GM12878 (cell line): ENCODE measurements around the gene IRAK2. TPM values are rescaled to one million over a fixed set of nuclear protein-coding genes. Genes with fewer than 3 reads are reported as not detected.

Experiments used
- ATAC-seq: fragments of 200-7000 bp; cut with Tn5 transposase; 3 replicates; pipeline ENCODE4 v1.9.1; 2020; ENCODE audit warnings: mild to moderate bottlenecking, moderate library complexity
- BruUV-seq: library from RNA; stranded (reverse); fragments of 400-500 nt; replicated peaks from 2 replicates; lab custom pipeline; 2021; lab: Mats Ljungman, UMichigan
- CTCF ChIA-PET: fragments of 300-600 bp; sonication (Branson Sonifier 250); formaldehyde crosslinking; extraction: SDS; loops from one replicate; lab custom pipeline; 2021; ENCODE audit warnings: inconsistent platforms; lab: Yijun Ruan, JAX
- POLR2A ChIA-PET: fragments of 350-600 bp; formaldehyde crosslinking; extraction: SDS; loops from one replicate; lab custom pipeline; 2021; ENCODE audit warnings: inconsistent platforms; lab: Charles Lee
- RAD21 ChIA-PET: fragments of 300-600 bp; sonication (Branson Sonifier 250); formaldehyde crosslinking; loops from one replicate; lab custom pipeline; 2023; ENCODE audit warnings: antibody characterized with exemption; ENCODE audit not compliant: unreplicated experiment; lab: Charles Lee
- SMC1A ChIA-PET: fragments of 300-600 bp; sonication (Branson Sonifier 250); formaldehyde crosslinking; loops from one replicate; lab custom pipeline; 2023; ENCODE audit not compliant: unreplicated experiment, uncharacterized antibody; lab: Charles Lee
- DNase-seq: peaks from one replicate; pipeline ENCODE4 v3.0.0-alpha.2; 2011; ENCODE audit warnings: low read depth, low spot score
- FAIRE-seq: peaks from 3 replicates; lab custom pipeline; 2011; peaks lifted over from hg19 to GRCh38; lab: Jason Lieb, UNC
- H2AFZ ChIP-seq: 2 replicates; pipeline ENCODE4 v1.6.0; 2011; ENCODE audit warnings: low read depth, low read length, control low read depth; ENCODE audit not compliant: control insufficient read depth
- H3K27ac ChIP-seq: 2 replicates; pipeline ENCODE4 v1.5.1; 2011; ENCODE audit warnings: control low read depth; ENCODE audit not compliant: control insufficient read depth, insufficient read depth
- H3K27me3 ChIP-seq, 2 experiments: replicated peaks in 1 of 2; 2 replicates each; pipeline versions ENCODE4 v1.6.0 to v1.6.1; 2011; ENCODE audit warnings: low read length in 1 of 2; ENCODE audit not compliant: control insufficient read depth in 2 of 2, insufficient read depth in 2 of 2
- H3K36me3 ChIP-seq, 2 experiments: 2 replicates each; pipeline ENCODE4 v1.5.1; 2011; ENCODE audit warnings: low read length in 1 of 2; ENCODE audit not compliant: control insufficient read depth in 2 of 2, insufficient read depth in 2 of 2
- H3K4me1 ChIP-seq: 2 replicates; pipeline ENCODE4 v1.6.1; 2011; ENCODE audit warnings: mild to moderate bottlenecking, low read length, moderate library complexity, mixed read lengths; ENCODE audit not compliant: control insufficient read depth, insufficient read depth
- H3K4me2 ChIP-seq: 2 replicates; pipeline ENCODE4 v1.6.0; 2011; ENCODE audit warnings: control low read depth; ENCODE audit not compliant: control insufficient read depth, insufficient read depth
- H3K4me3 ChIP-seq: fragments of 200-600 bp; sonication (generic); 2 replicates; pipeline ENCODE4 v1.5.1; 2016
- H3K79me2 ChIP-seq: 2 replicates; pipeline ENCODE4 v1.6.0; 2011; ENCODE audit warnings: low read length; ENCODE audit not compliant: control insufficient read depth, insufficient read depth
- H3K9ac ChIP-seq: 2 replicates; pipeline ENCODE4 v1.8.0; 2011; ENCODE audit warnings: low read length, control low read depth, mixed read lengths; ENCODE audit not compliant: control insufficient read depth, insufficient read depth
- H3K9me3 ChIP-seq: replicated peaks from 3 replicates; pipeline ENCODE4 v1.5.1; 2011; ENCODE audit warnings: mild to moderate bottlenecking, low read length; ENCODE audit not compliant: control insufficient read depth, insufficient read depth
- H4K20me1 ChIP-seq: 2 replicates; pipeline ENCODE4 v1.6.0; 2011; ENCODE audit not compliant: control insufficient read depth, insufficient read depth
- EED ChIP-seq: sonication (generic); IDR thresholded peaks from 2 replicates; pipeline ENCODE4 v1.6.1; 2016; ENCODE audit warnings: antibody characterized with exemption, low read depth
- NBN ChIP-seq: fragments of 450-650 bp; IDR thresholded peaks from 2 replicates; pipeline ENCODE4 v1.6.1; 2016
- SMC3 ChIP-seq: IDR thresholded peaks from 2 replicates; pipeline ENCODE4 v1.6.1; 2011; ENCODE audit warnings: low read length, improper control_type of control experiment, borderline replicate concordance
- WGBS: methylation state at CpG from one replicate; pipeline ENCODE4 v1.1.6; 2016; ENCODE audit warnings: low lambda C conversion rate; ENCODE audit not compliant: insufficient replicate concordance, insufficient coverage; ENCODE audit errors: missing lambda C conversion rate; 5-methylcytosine and 5-hydroxymethylcytosine counted together
- in situ Hi-C: fragments of 300-500 bp; cut with MboI; formaldehyde crosslinking; loops from 9 replicates; pipeline ENCODE4 v1.14.3; 2018; ENCODE audit warnings: mixed read lengths
- intact Hi-C: fragments of 100-400 bp; cut with micrococcal nuclease; formaldehyde crosslinking; loops from one replicate; pipeline ENCODE4 v1.14.2; 2022; ENCODE audit not compliant: unreplicated experiment
- polyA plus RNA-seq, 11 experiments: library from polyadenylated mRNA; depleted of rRNA in 4 of 11; unstranded in 6 of 11; stranded (reverse) in 5 of 11; fragments of >200 nt; fragmentation: Nextera tagmentation in 4 of 11; fragmentation: Illumina TruSeq in 1 of 11; extraction: Ambion mirVana in 4 of 11; extraction: Trizol in 1 of 11; gene quantifications; 1 replicate in 1 of 11; 2 replicates in 10 of 11; pipeline versions ENCODE4 v1.2.1 to v1.2.3, GENCODE V29; 2011 to 2016; ENCODE audit warnings: inconsistent platforms in 2 of 11, missing spikeins in 2 of 11, low read depth in 1 of 11
- total RNA-seq, 4 experiments: library from RNA; depleted of rRNA in 3 of 4; stranded (reverse); fragments of >200 nt in 3 of 4; fragmentation: Illumina TruSeq in 1 of 4; extraction: Trizol in 1 of 4; gene quantifications; 2 replicates each; pipeline versions ENCODE4 v1.2.1 to v1.2.3, GENCODE V29; 2013 to 2021
- TF ChIP-seq, protein P1 (sequence below): fragments of 450-650 bp; formaldehyde crosslinking; IDR thresholded peaks from 2 replicates; pipeline ENCODE4 v1.4.0; 2020; ENCODE audit warnings: mild to moderate bottlenecking, moderate library complexity
- TF ChIP-seq, protein P2 (sequence below): IDR thresholded peaks from 2 replicates; pipeline ENCODE4 v1.6.1; 2011; ENCODE audit warnings: low read depth, mild to moderate bottlenecking, low read length, moderate library complexity, borderline replicate concordance; ENCODE audit errors: extremely low read depth
- TF ChIP-seq, protein P3 (sequence below), 3 experiments: IDR thresholded peaks in 2 of 3; conservative IDR thresholded peaks in 1 of 3; 2 replicates each; pipeline ENCODE4 v1.5.1; 2011; ENCODE audit warnings: low read depth in 3 of 3, low read length in 3 of 3, mild to moderate bottlenecking in 3 of 3, control low read depth in 2 of 3, moderate library complexity in 2 of 3, inconsistent platforms in 1 of 3, mixed read lengths in 1 of 3; ENCODE audit not compliant: control insufficient read depth in 2 of 3, insufficient read depth in 1 of 3; ENCODE audit errors: extremely low read depth in 1 of 3

IRAK2 gene
- total and polyA plus RNA-seq, 10 of the 15 experiments (the other 5 are each of a cell fraction or from before 2014, with no cell fraction given) = 0.48 to 5.7 (median 4.5) TPM

DNA sequence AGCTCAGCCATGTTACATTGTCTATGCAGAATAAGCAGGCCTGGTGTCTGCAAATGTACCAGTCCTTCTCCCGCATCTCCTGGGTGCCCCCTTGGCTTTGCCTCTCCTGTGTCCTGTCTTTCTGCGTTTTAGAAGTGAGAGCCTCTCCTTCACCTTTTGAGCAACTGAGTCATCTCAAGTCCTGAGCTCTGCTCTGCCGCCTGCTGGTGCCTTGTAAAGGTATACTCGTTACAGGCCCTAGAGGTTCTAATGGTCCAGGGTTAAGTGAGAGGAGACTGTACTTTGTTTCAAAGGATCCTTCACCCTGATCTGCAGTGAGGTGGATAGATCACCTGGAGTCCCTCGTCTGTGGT is 115.4 kb downstream of the IRAK2 start:
- in situ Hi-C loops = no loop called here
- intact Hi-C loops = no loop called here
- peaks cover 7% of the 10 kb centered on the region; the same call in 1 of the 2 replicates for H3K4me1 ChIP-seq
- H3K9me3 ChIP-seq = no peaks in the 10 kb centered on the region
- H3K27me3 ChIP-seq = no peaks in the 10 kb centered on the region
- TF ChIP-seq, protein P1, sequence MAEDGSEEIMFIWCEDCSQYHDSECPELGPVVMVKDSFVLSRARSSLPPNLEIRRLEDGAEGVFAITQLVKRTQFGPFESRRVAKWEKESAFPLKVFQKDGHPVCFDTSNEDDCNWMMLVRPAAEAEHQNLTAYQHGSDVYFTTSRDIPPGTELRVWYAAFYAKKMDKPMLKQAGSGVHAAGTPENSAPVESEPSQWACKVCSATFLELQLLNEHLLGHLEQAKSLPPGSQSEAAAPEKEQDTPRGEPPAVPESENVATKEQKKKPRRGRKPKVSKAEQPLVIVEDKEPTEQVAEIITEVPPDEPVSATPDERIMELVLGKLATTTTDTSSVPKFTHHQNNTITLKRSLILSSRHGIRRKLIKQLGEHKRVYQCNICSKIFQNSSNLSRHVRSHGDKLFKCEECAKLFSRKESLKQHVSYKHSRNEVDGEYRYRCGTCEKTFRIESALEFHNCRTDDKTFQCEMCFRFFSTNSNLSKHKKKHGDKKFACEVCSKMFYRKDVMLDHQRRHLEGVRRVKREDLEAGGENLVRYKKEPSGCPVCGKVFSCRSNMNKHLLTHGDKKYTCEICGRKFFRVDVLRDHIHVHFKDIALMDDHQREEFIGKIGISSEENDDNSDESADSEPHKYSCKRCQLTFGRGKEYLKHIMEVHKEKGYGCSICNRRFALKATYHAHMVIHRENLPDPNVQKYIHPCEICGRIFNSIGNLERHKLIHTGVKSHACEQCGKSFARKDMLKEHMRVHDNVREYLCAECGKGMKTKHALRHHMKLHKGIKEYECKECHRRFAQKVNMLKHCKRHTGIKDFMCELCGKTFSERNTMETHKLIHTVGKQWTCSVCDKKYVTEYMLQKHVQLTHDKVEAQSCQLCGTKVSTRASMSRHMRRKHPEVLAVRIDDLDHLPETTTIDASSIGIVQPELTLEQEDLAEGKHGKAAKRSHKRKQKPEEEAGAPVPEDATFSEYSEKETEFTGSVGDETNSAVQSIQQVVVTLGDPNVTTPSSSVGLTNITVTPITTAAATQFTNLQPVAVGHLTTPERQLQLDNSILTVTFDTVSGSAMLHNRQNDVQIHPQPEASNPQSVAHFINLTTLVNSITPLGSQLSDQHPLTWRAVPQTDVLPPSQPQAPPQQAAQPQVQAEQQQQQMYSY (CRISPR knock-in tag) = no peak
- TF ChIP-seq EED (no peak), NBN (no peak), SMC3 (peak; percentile 18; the same call in 1 of the 2 replicates)
- TF ChIP-seq, protein P2, sequence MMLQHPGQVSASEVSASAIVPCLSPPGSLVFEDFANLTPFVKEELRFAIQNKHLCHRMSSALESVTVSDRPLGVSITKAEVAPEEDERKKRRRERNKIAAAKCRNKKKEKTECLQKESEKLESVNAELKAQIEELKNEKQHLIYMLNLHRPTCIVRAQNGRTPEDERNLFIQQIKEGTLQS = no peak
- TF ChIP-seq, protein P3, sequence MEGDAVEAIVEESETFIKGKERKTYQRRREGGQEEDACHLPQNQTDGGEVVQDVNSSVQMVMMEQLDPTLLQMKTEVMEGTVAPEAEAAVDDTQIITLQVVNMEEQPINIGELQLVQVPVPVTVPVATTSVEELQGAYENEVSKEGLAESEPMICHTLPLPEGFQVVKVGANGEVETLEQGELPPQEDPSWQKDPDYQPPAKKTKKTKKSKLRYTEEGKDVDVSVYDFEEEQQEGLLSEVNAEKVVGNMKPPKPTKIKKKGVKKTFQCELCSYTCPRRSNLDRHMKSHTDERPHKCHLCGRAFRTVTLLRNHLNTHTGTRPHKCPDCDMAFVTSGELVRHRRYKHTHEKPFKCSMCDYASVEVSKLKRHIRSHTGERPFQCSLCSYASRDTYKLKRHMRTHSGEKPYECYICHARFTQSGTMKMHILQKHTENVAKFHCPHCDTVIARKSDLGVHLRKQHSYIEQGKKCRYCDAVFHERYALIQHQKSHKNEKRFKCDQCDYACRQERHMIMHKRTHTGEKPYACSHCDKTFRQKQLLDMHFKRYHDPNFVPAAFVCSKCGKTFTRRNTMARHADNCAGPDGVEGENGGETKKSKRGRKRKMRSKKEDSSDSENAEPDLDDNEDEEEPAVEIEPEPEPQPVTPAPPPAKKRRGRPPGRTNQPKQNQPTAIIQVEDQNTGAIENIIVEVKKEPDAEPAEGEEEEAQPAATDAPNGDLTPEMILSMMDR (IDR thresholded peaks at IDR 0.05 in 2 of 3, conservative IDR thresholded peaks at IDR 0.05 in 1 of 3; ENCODE audit: control insufficient read depth in 2 of 3, extremely low read depth in 1 of 3, insufficient read depth in 1 of 3, low read depth in 3 of 3, low read length in 3 of 3) = peak in 2 of 3 experiments; percentile 39 to 41; a peak in 3 of 6 replicates
- H2AFZ ChIP-seq = no peak overlapping the region
- DNase-seq = no peak
- POLR2A ChIA-PET = interaction anchor here (1.5 kb wide), 1 partner anchor 30 kb away, joined by 4 read pairs; no protein-coding TSS in a partner anchor
- CTCF ChIA-PET = interaction anchor here (0.9 to 1.9 kb wide), 5 partner anchors 12 to 40 kb away, joined by 4 to 9 read pairs (median 6); partner anchors contain the start of genes GHRL, SEC13 and TATDN2
- H3K27ac ChIP-seq = no peak overlapping the region
- FAIRE-seq = no peak
- WGBS = 76% methylated on average over 5 of the region's 5 CpGs
- RAD21 ChIA-PET = interaction anchor here (1.0 to 1.4 kb wide), 2 partner anchors 13 to 42 kb away, joined by 3 to 5 read pairs; partner anchors contain the start of gene GHRL
- ATAC-seq = 0 out of 3 replicates have a peak, but pooled peaks have one; percentile 27
- H3K9ac ChIP-seq = no peak overlapping the region
- no peak overlapping the region for H3K4me3 ChIP-seq
- H3K36me3 ChIP-seq = peaks cover 28 to 33% of the 10 kb centered on the region in 2 experiments; a peak in 3 of 4 replicates
- SMC1A ChIA-PET = interaction anchor here (1.0 to 1.4 kb wide), 2 partner anchors 13 to 293 kb away, joined by 4 to 5 read pairs; partner anchors contain the start of gene GHRL
- H3K4me2 ChIP-seq = no peak overlapping the region
- H4K20me1 ChIP-seq = no peaks in the 10 kb centered on the region
- no TSS peak for BruUV-seq
- H3K79me2 ChIP-seq = peaks cover 5% of the 10 kb centered on the region
